GM21576 (cell line): ENCODE measurements around the gene MNAT1.
"Not testable (repeated sequence)": the region's sequence is repeated elsewhere in the genome, so short reads cannot be mapped to it uniquely, and the experiment has no call there.

Source experiments
- ATAC-seq: cut with Tn5 transposase; IDR thresholded peaks from one replicate; pipeline ENCODE4 v1.9.1; 2021; ENCODE audit warnings: mild to moderate bottlenecking, moderate library complexity; ENCODE audit not compliant: unreplicated experiment

MNAT1 gene

DNA sequence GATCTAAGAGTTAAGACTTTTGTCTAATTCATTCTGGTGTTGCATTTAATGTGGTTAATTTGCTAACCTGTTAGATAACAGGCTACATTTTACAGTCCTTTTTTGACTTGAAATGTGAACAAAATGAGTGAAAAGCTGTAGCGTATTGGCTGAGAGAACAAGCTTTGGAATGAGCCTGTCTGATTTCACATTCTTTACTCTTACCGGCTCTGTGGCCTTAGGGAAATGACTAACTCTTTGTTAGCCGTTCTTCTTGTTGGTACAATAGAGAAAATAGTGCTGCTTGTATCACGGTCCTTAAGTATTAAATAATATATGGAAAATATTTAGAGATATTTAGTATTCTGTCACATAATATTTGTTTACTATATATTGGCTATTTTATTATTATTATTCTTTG is 1.9 kb downstream of the MNAT1 start:
- ATAC-seq = no peak

DNA sequence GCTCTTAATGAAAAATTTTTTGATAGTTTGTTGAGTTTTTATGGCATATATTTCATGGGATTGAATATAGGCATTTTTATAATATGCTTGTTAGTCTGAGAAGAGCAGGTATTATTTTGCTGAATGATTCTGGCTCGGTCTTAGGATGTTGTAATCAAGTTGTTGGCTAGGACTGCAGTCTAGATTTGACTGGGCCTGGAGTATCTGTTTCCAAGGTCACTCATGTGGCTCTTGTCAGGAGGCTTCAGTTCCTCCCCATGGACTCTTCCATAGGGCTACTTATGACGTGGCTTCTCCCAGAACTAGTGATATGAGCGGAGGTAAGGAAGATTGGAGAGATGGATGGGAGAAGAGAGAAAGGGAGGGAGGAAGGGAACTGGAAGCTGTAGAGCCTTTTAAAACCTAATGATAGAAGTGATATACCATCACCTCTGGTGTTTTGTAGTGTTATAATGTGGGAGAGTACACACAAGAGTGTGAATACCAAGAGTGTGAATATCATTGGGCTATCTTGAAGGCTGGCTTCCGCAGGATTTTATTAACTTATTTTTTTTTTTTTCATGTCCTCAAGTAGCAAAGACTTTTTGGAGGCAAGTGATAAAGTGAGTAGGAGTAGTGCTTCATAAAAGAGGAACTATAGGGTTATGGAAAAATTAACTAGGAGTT is 4.4 kb downstream of the MNAT1 start:
- ATAC-seq = no peak

GRCh38 chr14:60744566-60744965 is 10.0 kb downstream of the MNAT1 start:
- ATAC-seq = no peak

- peak; percentile 97 for ATAC-seq
Observed at GRCh38 chr14:60753264-60754119, 18.9 kb downstream of the MNAT1 start.

GRCh38 chr14:60756847-60757246 is 22.3 kb downstream of the MNAT1 start:
- ATAC-seq = no peak

- ATAC-seq = no peak
Observed at GRCh38 chr14:60757567-60758002, 23.0 kb downstream of the MNAT1 start.

GRCh38 chr14:60758885-60759284 is 24.3 kb downstream of the MNAT1 start:
- ATAC-seq = no peak

DNA sequence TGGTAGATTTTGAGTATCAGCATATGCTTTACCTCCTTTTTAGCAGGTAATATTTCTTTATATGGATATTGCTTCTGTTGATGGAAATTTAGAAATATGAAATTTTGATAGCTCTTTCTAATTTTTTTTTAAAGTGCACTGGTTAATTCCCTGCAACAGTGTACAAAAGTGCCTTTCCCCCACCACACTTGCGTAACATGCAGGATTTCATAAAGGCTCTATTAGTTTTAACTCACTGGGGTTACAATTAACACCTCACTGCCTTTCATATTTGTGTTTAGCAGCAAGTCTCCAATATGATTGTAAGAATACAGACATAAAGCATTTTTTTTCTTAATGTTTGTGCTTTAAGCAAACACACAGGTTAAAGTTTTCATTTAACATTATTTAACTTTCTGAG is 25.6 kb downstream of the MNAT1 start:
- ATAC-seq = no peak

DNA sequence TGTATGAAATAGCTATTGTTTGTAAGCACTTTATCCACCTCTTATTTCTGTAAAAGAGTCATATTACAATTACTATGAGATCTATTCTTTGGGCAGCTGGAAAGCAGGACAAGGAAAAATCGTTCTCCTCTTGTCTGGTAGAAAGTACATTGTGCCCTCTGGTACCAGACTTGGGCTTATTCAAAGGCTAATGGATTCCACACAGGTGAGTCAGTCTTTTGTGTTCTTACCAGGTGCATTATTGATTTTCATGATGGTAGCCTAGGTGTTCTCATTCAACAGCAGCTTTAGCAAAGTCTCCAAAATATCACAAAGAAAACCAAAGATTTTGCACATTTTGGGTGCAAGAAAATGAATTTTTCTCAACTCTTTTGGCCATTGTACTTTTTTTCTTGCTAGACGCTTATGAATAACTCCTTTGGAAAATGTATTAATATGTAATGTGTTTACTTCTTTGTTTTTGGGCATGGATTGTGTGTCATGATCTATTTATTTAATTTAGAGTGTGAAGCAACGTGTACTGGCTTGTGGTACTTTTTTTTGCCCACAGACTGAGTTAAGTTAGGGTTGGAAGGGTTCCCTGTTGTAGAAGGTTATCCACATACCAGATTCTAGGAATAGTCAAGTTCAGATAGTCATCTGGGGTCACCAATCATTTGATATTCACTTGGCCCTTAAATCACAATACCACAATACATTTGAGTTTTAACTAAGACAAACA is 26.2 kb downstream of the MNAT1 start:
- no peak for ATAC-seq

GRCh38 chr14:60768602-60769001 is 34.0 kb downstream of the MNAT1 start:
- no peak for ATAC-seq

DNA sequence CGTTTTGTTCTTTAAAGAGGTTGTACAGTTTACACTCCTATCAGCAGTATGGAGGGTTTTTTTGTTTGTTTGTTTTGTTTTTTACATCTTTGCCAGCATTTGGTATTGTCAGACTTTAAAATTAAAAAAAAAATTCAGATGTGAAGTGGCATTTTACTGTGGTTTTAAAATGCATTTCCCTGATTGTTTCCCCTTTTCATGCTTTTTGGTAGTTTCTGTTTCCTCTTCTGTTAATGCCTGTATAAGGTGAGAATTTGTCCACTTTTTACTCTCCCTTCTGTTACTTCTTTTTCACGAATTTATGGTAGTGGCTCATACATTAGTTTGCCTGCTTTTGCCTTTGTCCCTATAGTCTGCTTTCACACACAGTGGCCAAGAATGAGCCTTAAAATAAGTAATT is 36.6 kb downstream of the MNAT1 start:
- no peak for ATAC-seq

- peak; percentile 68 for ATAC-seq
Observed at GRCh38 chr14:60773558-60773957, 39.0 kb downstream of the MNAT1 start.

- no peak for ATAC-seq
Observed at GRCh38 chr14:60775296-60775695, 40.7 kb downstream of the MNAT1 start.

DNA sequence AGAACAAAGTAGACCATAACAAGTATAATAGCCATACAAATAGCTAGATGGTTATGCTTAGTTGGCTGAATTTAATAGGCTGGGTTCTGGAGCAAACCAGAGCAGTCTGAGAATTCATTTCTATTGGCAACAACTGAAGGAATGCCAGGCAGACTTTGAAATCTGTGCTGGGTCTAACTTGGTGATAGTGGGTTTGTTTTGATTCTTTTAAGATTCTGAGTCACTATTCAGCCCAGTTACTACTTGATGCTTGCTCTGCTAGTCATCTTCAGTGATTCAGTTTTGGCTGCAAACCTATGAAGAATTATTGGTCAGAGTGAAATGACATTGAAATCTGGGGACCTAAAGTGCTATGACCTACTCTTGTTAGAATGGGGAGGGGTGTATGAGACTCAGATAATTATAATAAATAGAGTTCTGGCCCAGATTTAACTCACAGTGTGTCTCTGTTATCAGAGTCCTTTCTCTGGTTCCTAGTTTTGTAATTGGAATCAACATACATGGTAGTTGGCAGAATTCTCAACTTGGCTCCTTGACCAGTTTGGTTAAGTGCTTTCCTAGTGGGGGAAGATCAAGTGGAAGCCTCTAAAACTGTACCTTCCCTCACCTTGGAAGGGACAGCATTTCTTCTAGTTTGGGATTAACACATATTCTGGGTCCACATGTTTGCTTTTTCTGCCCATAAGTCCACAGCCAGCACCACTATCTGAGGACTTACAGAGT is 43.5 kb downstream of the MNAT1 start:
- ATAC-seq = no peak

DNA sequence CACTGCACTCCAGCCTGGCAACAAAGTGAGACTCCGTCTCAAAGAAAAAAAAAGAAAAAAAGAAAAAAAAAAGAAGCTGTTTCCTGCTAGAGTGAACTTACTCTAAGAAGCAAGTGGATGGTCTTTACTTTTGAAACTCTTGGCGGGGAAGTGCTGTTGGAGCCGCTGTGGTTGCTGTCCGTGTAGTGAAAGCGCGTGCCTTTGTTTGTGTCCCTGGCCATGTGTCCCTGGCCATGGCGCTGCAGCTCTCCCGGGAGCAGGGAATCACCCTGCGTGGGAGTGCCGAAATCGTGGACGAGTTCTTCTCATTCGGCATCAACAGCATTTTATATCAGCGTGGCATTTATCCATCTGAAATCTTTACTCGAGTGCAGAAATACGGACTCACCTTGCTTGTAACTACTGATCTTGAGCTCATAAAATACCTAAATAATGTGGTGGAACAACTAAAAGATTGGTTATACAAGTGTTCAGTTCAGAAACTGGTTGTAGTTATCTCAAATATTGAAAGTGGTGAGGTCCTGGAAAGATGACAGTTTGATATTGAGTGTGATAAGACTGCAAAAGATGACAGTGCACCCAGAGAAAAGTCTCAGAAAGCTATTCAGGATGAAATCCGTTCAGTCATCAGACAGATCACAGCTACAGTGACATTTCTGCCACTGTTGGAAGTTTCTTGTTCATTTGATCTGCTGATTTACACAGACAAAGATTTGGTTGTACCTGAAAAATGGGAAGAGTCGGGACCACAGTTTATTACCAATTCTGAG is 45.4 kb downstream of the MNAT1 start:
- not testable (repeated sequence) for ATAC-seq

- ATAC-seq = not testable (repeated sequence)
Observed at GRCh38 chr14:60780558-60780957, 46.0 kb downstream of the MNAT1 start.

DNA sequence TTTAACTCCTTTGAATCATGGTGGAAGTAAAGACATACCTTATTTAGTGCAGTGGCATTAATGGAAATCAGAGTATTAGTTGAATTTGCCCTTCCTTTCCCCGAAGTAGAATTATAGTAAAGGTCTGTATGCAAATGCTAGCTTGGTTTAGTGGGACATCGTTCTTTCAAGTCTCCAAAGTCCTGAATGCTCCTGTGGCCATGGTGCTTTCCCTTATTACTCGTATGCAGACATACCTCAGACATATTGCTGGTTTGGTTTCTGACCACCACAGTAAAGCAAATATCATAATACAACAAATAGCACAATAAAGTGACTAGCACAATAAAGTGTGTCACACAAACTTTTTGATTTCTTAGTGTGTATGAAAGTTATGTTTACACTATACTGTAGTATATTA is 52.3 kb downstream of the MNAT1 start:
- no peak for ATAC-seq

DNA sequence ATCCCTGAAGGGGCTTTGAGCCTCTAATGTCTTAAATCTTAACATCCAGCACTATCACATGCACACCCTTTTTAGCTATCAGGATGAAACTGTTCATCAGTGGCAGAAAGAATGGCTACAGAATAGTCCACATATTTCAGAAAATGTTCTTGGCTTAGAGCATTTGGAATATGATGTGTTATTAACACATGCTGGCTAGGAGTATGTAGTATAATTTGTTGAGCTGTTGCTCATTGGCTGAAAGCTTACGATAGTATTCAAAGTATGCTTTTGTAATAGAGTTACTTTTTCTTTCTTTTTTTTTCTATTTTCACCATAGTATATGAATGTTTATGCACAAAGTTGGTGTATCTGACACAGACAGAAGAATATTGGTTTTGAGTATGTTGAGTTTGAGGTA is 55.1 kb downstream of the MNAT1 start:
- no peak for ATAC-seq

- ATAC-seq = no peak
Observed at GRCh38 chr14:60790850-60791249, 56.3 kb downstream of the MNAT1 start.

DNA sequence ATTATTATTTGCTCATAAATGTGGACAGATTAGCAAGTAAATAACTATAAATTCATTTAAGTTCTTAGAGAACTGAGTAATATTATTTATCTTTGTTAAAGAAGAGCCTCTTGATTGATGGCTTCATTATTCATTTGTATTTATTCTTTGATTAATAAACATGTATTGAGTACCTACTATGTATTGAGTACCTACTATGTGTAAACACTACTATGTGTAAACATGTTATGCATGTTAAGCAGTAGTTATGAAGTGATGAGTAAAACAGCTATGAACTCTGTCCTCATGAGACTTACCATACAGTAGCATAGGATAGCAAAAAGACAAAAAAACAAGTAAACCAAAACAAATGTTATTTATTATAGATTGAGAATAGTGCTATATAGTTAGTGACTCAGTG is 61.9 kb downstream of the MNAT1 start:
- no peak for ATAC-seq
